Right ventricle myocardium superior (tissue), 1 donor: ENCODE results near the gene USH2A. TPM values are rescaled to one million over a fixed set of nuclear protein-coding genes. Genes with fewer than 3 reads are reported as not detected.
A peak's percentile ranks its signal among the peaks of the same experiment; 100 is the strongest.
"Not testable (repeated sequence)": the region's sequence is repeated elsewhere in the genome, so short reads cannot be mapped to it uniquely, and the experiment has no call there.

Experiments used
- ATAC-seq: fragments of 200-7000 bp; cut with Tn5 transposase; one replicate; pipeline ENCODE4 v1.9.1; 2020; ENCODE audit warnings: mild to moderate bottlenecking; ENCODE audit not compliant: poor library complexity
- DNase-seq: peaks from one replicate; pipeline ENCODE4 v3.0.0-alpha.2; 2020
- intact Hi-C: fragments of 100-400 bp; cut with DNase I; formaldehyde crosslinking; loops from one replicate; pipeline ENCODE4 v1.11.2; 2022
- total RNA-seq: library from RNA; stranded (reverse); fragmentation: NEBNext Ultra II Directional; extraction: Animal tissue kit (Norgen Biotek cat#: 25700); gene quantifications from one replicate; pipeline ENCODE4 v1.2.1, GENCODE V29; 2021
- donor health status: DM: no; HTN: yes; CAD: no; lungs with severe emphysema.

The USH2A gene
- total RNA-seq, 1 donor from 2014 or later: 2.7 TPM

DNA sequence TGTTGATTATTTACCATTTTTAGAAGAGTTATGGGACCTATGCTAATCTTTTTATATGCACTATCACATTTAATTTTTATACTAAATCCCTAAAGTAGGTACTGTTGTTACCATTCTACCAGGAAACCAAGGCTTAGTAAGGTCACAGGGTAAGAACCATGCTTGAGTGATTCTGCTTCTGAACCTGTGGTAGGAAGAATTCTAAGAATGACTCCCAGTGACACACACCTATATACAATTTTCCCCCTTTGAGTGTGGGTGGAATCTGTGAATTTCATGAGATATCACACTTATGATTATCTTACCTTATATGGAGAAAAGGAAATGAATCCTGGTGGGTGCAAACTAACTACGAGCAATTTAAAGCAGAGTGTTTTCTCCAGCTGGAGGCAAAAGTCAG lies 391.0 kb downstream of the USH2A start:
- intact Hi-C loops: no loop called here
- DNase-seq (no peak), ATAC-seq (no peak)

DNA sequence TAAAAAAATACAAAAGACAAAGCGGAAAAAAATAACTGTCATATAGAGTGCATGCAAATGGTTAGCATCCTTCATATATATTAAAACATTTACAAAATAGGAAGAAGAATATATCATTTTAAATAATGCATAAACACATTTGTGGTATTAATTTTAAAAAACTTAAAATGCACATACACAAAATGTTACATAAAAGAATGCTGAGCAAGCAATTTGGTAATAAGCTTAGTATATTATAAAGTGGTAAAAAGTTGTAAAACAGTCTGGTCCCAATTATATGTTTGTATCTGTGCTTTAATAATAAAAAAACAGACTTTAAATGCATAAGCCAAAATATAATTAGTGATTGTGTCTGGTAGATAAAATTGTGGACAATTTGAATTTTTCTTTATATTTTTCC lies 394.6 kb downstream of the USH2A start:
- no peak for ATAC-seq
- intact Hi-C loops: no loop called here
- DNase-seq: no peak

- intact Hi-C loops: no loop called here
- ATAC-seq (no peak), DNase-seq (no peak)
Observed at GRCh38 chr1:216024546-216024945, 398.7 kb downstream of the USH2A start.

GRCh38 chr1:216020743-216021345 lies 402.4 kb downstream of the USH2A start:
- no peak for DNase-seq
- ATAC-seq: no peak
- intact Hi-C loops: no loop called here

GRCh38 chr1:216015116-216015515 lies 408.1 kb downstream of the USH2A start:
- intact Hi-C loops: no loop called here
- ATAC-seq (no peak), DNase-seq (no peak)

DNA sequence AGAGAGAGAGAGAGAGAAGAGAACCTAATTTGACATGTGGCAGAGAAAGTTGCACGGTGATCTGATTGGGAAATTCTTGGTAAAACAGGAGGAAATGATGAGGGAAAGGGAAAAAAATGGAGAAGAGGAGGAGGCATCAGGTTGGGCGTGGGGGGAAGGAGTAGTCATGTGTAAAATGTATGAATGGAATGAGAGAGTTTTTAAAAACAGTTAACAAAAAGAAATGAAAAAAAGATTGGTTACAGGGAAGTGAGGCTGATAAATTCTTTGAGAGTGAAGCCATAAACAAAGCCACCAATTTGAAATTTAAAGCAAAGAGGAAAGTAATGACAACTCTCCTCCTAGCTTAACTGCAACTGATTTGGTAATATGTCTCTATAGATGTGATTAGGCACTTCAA lies 409.2 kb downstream of the USH2A start:
- DNase-seq: no peak
- intact Hi-C loops: no loop called here
- ATAC-seq: no peak

DNA sequence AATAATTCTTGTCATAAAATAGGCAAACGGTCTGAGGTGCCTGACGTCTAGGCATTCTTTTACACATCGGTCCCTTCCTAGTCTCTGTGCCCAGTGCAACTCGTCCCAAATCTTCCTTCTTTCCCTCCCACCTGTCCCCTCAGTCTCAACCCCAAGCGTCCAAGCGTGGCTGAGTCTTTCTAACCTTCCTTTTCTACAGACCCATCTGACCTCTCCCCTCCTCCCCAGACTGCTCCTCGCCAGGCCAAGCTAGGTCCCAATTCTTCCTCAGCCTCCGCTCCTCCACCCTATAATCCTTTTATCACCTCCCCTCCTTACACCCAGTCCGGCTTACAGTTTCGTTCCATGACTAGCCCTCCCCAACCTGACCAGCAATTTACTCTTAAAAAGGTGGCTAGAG lies 413.8 kb downstream of the USH2A start:
- intact Hi-C loops, ATAC-seq, DNase-seq: not testable (repeated sequence)

DNA sequence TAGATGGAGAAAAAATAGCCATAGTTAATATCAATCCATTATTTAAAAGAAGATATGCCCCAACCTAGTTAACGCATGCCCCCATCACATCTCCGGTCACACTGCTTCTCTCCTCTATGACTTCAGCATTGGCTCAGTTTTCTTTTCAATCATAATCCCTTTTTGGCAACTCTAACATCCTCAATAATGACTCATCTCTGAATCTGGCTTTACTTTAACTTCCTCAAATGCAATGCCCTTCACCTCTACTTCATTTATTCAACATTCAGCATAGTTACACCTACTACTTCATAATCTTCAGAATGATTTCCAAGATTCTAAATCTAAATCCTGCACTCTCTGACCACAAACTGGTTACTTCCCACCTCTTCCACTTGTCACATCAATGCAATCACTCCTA lies 417.3 kb downstream of the USH2A start:
- ATAC-seq (no peak), DNase-seq (no peak)
- intact Hi-C loops: no loop called here

GRCh38 chr1:215992620-215993019 lies 430.6 kb downstream of the USH2A start:
- DNase-seq (no peak), ATAC-seq (no peak)
- intact Hi-C loops: no loop called here

- ATAC-seq: no peak
- no peak for DNase-seq
- intact Hi-C loops: no loop called here
Observed at GRCh38 chr1:215987092-215987875, 436.0 kb downstream of the USH2A start.

DNA sequence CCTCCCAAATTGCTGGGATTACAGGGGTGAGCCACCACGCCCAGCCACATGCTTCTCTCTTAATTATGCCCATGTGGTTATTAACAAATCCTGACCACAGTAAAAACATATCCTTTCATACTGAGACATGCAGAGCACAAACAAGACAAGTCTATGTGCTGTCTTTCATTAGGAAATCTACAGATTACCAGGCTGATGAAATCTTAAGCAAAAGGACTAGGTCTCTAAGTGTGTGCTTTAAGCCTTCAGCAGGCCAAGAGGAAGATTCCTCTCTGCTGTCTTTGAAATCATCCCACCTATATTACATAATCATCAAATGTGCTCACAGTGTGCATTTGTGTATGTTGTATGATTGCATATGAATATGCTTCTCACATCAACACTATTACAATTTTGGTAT lies 436.8 kb downstream of the USH2A start:
- intact Hi-C loops: no loop called here
- ATAC-seq: no peak
- no peak for DNase-seq

- intact Hi-C loops: no loop called here
- no peak for ATAC-seq
- no peak for DNase-seq
Observed at GRCh38 chr1:215983680-215984079, 439.6 kb downstream of the USH2A start.

- ATAC-seq (no peak), DNase-seq (no peak)
- intact Hi-C loops: no loop called here
Observed at GRCh38 chr1:215971793-215972441, 451.3 kb downstream of the USH2A start.

- peak; percentile 53 for ATAC-seq
- no peak for DNase-seq
- intact Hi-C loops: no loop called here
Observed at GRCh38 chr1:215970406-215970805, 452.8 kb downstream of the USH2A start.

DNA sequence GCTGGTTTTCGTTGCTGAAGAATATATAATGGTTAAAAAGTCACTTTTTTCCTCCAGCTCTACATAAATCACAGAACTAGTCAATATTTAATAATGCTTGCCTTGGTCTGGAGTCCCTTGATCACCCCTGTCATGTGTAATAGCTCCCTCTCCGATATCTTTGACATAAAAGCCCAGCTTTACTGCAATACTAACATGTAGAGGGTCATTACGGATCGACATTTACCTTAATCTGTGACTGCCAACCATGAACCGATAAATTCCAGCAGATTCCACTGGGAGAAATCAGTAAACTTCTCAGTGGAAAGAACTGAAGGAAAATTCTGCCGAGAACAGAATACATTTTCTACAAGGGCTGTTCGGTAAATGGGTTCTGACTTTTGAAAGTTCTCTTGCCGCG lies 459.6 kb downstream of the USH2A start:
- intact Hi-C loops: no loop called here
- ATAC-seq (no peak), DNase-seq (no peak)

- DNase-seq (no peak), ATAC-seq (no peak)
- intact Hi-C loops: no loop called here
Observed at GRCh38 chr1:215963040-215963439, 460.2 kb downstream of the USH2A start.

DNA sequence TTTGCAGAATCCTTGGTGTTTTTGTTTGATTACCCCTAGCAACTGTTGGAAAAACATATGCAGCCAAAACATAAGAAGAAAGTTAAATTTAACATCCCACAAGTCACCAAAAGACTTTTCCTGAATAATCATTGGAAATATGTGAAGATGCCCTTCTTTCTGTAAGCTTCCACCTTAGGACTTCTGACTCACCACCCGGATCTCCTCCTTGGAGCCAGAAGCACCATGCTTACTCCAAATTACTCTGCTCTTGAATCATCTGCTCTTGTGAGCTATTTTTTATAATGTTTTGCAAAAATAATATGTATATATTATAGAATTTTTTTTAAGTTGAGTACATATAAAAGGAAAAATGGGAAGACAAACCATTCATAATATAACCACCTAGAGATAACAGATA lies 464.4 kb downstream of the USH2A start:
- DNase-seq (no peak), ATAC-seq (no peak)
- intact Hi-C loops: no loop called here

DNA sequence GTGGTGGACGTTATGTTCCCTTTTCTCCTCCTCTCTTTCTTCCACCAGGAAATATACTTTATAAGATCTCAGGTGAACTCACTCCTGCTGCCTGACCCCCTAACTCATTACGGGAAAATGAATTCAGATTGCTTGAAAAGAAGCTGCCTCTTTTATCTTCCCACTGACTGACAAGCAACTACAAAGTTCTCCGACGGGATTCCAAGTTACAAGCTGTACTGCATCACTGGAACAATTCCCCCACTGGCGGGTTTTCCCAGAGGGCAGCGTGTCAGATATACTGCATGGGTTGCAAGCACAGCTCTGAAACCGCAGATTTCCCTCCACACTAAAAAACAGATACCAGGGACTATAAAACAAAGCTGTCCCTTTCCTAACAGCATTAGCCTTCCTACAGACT lies 465.6 kb downstream of the USH2A start:
- no peak for ATAC-seq
- no peak for DNase-seq

GRCh38 chr1:215932558-215932957 lies 490.7 kb downstream of the USH2A start:
- intact Hi-C loops: no loop called here
- DNase-seq: no peak
- no peak for ATAC-seq

More for the DNA sequence above, 465.6 kb downstream of the USH2A start:
- intact Hi-C loops: no loop called here

DNA sequence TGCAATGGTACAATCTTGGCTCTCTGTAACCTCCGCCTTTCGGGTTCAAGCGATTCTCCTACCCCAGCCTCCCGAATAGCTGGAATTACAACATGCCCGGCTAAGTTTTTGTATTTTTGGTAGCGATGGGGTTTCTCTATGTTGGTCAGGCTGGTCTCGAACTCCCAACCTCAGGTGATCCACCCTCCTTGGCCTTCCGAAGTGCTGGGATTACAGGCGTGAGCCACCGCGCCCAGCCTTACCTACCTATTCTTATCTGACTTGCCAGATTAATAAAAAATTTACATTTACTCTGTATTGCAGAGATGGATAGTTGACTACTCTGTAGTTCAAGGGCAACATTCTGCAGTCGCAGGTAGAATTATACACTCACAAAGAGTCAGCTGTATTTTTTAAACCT lies 496.6 kb downstream of the USH2A start:
- intact Hi-C loops: no loop called here
- ATAC-seq (no peak), DNase-seq (no peak)
